NB4 (cell line): ENCODE data around the gene ADGRL3.

Experiments used
- CTCF ChIP-seq: IDR thresholded peaks from one replicate; pipeline ENCODE4 v1.5.1; 2012; ENCODE audit warnings: low read depth, low read length
- MAX ChIP-seq: IDR thresholded peaks from 2 replicates; pipeline ENCODE4 v1.6.1; 2011; ENCODE audit warnings: low read depth, low read length

DNA sequence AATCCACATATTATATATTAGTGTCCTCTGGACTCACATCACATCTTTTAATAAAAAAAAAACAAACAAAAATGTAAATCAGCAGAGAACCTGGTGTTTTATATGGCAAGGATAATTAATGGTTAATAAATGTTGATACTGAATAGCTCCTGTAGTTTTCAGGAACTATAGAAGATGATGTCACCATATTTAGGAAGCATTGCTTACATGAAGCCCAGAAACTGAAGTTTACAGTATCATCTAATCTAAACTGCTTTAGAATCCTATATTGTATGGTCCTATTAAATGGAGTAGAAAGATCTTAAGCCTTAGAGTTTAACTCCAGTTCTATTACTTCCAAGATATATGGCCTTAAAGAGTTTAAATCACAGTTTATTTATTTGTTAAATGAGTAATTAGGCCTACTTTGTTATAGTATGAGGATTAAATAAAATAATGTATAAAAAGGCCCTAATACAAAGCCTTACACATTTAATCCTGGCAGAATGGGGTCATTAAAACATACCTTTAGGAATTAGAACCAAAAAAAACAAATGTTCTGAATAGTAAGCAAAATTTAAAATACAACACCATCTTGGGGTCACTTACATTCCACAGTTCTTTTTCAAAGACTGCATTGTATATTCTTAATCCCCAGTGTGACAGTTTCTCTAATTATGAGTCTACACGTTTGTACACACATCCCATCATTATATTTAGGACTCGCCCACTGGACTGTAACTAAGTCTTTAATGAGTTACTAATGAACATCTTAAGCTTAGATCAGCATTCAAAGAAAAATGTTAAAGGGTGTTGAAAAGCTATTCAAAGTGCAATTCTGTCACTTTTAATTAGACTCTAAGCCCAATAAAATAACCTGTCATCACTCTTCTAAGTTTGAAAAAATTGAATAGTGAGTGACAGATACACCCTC, 305.9 kb downstream of the ADGRL3 start:
- TF ChIP-seq CTCF (no peak), MAX (no peak)
